HepG2 (cell line): ENCODE measurements around the gene MBD3L3. TPM values are rescaled to one million over a fixed set of nuclear protein-coding genes. Genes with fewer than 3 reads are reported as not detected.

ENCODE experiments used
- CENPT ChIP-seq: sonication (generic); formaldehyde crosslinking; IDR thresholded peaks from 2 replicates; pipeline ENCODE4 v1.8.0; 2022; ENCODE audit warnings: low read depth, mild to moderate bottlenecking, moderate library complexity, missing genetic modification reagents
- ESRRA ChIP-seq: sonication (generic); formaldehyde crosslinking; IDR thresholded peaks from 2 replicates; pipeline ENCODE4 v1.5.1; 2020; ENCODE audit warnings: mild to moderate bottlenecking, low read depth, missing genetic modification reagents
- FOXK1 ChIP-seq: sonication (generic); formaldehyde crosslinking; IDR thresholded peaks from 2 replicates; pipeline ENCODE4 v1.4.0; 2020; ENCODE audit warnings: low read depth, missing genetic modification reagents, borderline replicate concordance
- HNRNPUL1 ChIP-seq: fragments of 200-400 bp; formaldehyde crosslinking; IDR thresholded peaks from 2 replicates; pipeline ENCODE4 v1.6.1; 2017; ENCODE audit warnings: low read depth, mild to moderate bottlenecking, low read length, moderate library complexity
- HOXA3 ChIP-seq: sonication (generic); formaldehyde crosslinking; IDR thresholded peaks from 2 replicates; pipeline ENCODE4 v1.5.0; 2020; ENCODE audit warnings: missing genetic modification reagents
- LCORL ChIP-seq, 2 experiments: fragments of 450-650 bp in 1 of 2; sonication (generic) in 1 of 2; formaldehyde crosslinking in 1 of 2; IDR thresholded peaks; 2 replicates each; pipeline versions ENCODE4 v1.5.0 to v1.6.1; 2017 to 2020; ENCODE audit warnings: antibody characterized with exemption in 1 of 2, missing genetic modification reagents in 1 of 2
- MED8 ChIP-seq: sonication (generic); formaldehyde crosslinking; IDR thresholded peaks from 2 replicates; pipeline ENCODE4 v1.8.1; 2023; ENCODE audit warnings: mild to moderate bottlenecking, missing genetic modification reagents; ENCODE audit not compliant: insufficient replicate concordance
- MXD1 ChIP-seq: sonication (generic); formaldehyde crosslinking; IDR thresholded peaks from 2 replicates; pipeline ENCODE4 v1.4.0; 2020; ENCODE audit warnings: mild to moderate bottlenecking, missing genetic modification reagents
- NONO ChIP-seq, 2 experiments: fragments of 450-650 bp in 1 of 2; sonication (generic) in 1 of 2; formaldehyde crosslinking in 1 of 2; IDR thresholded peaks in 1 of 2; conservative IDR thresholded peaks in 1 of 2; 2 replicates each; pipeline versions ENCODE4 v1.6.1 to v1.8.0; 2017 to 2022; ENCODE audit warnings: mild to moderate bottlenecking in 1 of 2, missing genetic modification reagents in 1 of 2, moderate library complexity in 1 of 2
- NR1H2 ChIP-seq: sonication (generic); formaldehyde crosslinking; IDR thresholded peaks from 2 replicates; pipeline ENCODE4 v1.8.1; 2022; ENCODE audit warnings: low read depth, missing genetic modification reagents, borderline replicate concordance
- PREB ChIP-seq: sonication (generic); formaldehyde crosslinking; IDR thresholded peaks from 2 replicates; pipeline ENCODE4 v1.4.0; 2020; ENCODE audit warnings: missing genetic modification reagents
- RAD51 ChIP-seq: fragments of 450-650 bp; IDR thresholded peaks from 2 replicates; pipeline ENCODE4 v1.6.1; 2016; ENCODE audit warnings: borderline replicate concordance
- REL ChIP-seq: sonication (generic); formaldehyde crosslinking; conservative IDR thresholded peaks from 2 replicates; pipeline ENCODE4 v1.8.0; 2022; ENCODE audit warnings: mild to moderate bottlenecking, missing genetic modification reagents, moderate library complexity
- SATB2 ChIP-seq: sonication (generic); formaldehyde crosslinking; IDR thresholded peaks from 2 replicates; pipeline ENCODE4 v1.5.0; 2020; ENCODE audit warnings: missing genetic modification reagents
- SIX4 ChIP-seq: sonication (generic); formaldehyde crosslinking; IDR thresholded peaks from 2 replicates; pipeline ENCODE4 v1.4.0; 2020; ENCODE audit warnings: missing genetic modification reagents
- SP2 ChIP-seq: sonication (generic); formaldehyde crosslinking; IDR thresholded peaks from 2 replicates; pipeline ENCODE4 v1.5.1; 2020; ENCODE audit warnings: mild to moderate bottlenecking, missing genetic modification reagents
- TGIF2 ChIP-seq: IDR thresholded peaks from 2 replicates; pipeline ENCODE4 v1.6.1; 2016; ENCODE audit warnings: control low read depth, missing compliant biosample characterization
- U2AF1 ChIP-seq: fragments of 200-400 bp; formaldehyde crosslinking; optimal IDR thresholded peaks from 2 replicates; pipeline ENCODE3; 2017; ENCODE audit warnings: mild to moderate bottlenecking, low read depth, low read length
- ZBTB2 ChIP-seq: sonication (generic); formaldehyde crosslinking; IDR thresholded peaks from 2 replicates; pipeline ENCODE4 v1.8.0; 2022; ENCODE audit warnings: low read depth, missing genetic modification reagents
- ZFP36L2 ChIP-seq: sonication (generic); formaldehyde crosslinking; IDR thresholded peaks from 2 replicates; pipeline ENCODE4 v1.4.0; 2020; ENCODE audit warnings: missing genetic modification reagents
- ZFP82 ChIP-seq: sonication (generic); formaldehyde crosslinking; IDR thresholded peaks from 2 replicates; pipeline ENCODE4 v1.5.1; 2020; ENCODE audit warnings: mild to moderate bottlenecking, missing genetic modification reagents, borderline replicate concordance
- ZKSCAN1 ChIP-seq: fragments of 150-350 bp; IDR thresholded peaks from 2 replicates; pipeline ENCODE4 v1.6.1; 2014; ENCODE audit warnings: low read length
- ZNF121 ChIP-seq: sonication (generic); formaldehyde crosslinking; IDR thresholded peaks from 2 replicates; pipeline ENCODE4 v1.5.0; 2020; ENCODE audit warnings: mild to moderate bottlenecking, missing genetic modification reagents
- ZNF136 ChIP-seq: sonication (generic); formaldehyde crosslinking; IDR thresholded peaks from 2 replicates; pipeline ENCODE4 v1.8.1; 2022; ENCODE audit warnings: low read depth, mild to moderate bottlenecking, moderate library complexity, missing genetic modification reagents
- ZNF264 ChIP-seq: sonication (generic); formaldehyde crosslinking; IDR thresholded peaks from 2 replicates; pipeline ENCODE4 v1.4.0; 2020; ENCODE audit warnings: missing genetic modification reagents
- ZNF3 ChIP-seq: IDR thresholded peaks from 2 replicates; pipeline ENCODE4 v1.7.0; 2017; ENCODE audit warnings: inconsistent platforms
- ZNF30 ChIP-seq: sonication (generic); formaldehyde crosslinking; IDR thresholded peaks from 2 replicates; pipeline ENCODE4 v1.5.0; 2020; ENCODE audit warnings: mild to moderate bottlenecking, missing genetic modification reagents
- ZNF749 ChIP-seq: sonication (generic); formaldehyde crosslinking; IDR thresholded peaks from 2 replicates; pipeline ENCODE4 v1.8.0; 2022; ENCODE audit warnings: mild to moderate bottlenecking, missing genetic modification reagents, moderate library complexity, borderline replicate concordance
- ZNF792 ChIP-seq: IDR thresholded peaks from 2 replicates; pipeline ENCODE4 v1.6.1; 2016
- polyA plus RNA-seq, 8 experiments: library from polyadenylated mRNA; depleted of rRNA in 3 of 8; stranded (reverse) in 7 of 8; unstranded in 1 of 8; fragments of >200 nt; fragmentation: Illumina TruSeq in 4 of 8; extraction: Trizol in 4 of 8; gene quantifications; 2 replicates each; pipeline versions ENCODE4 v1.2.1 to v1.2.3, GENCODE V29; 2011 to 2016; ENCODE audit warnings: low read depth in 4 of 8, missing spikeins in 1 of 8, mixed read lengths in 1 of 8; ENCODE audit not compliant: insufficient read depth in 1 of 8
- total RNA-seq, 5 experiments: library from RNA; depleted of rRNA; stranded (reverse); fragments of >200 nt; fragmentation: Illumina TruSeq; extraction: Trizol; gene quantifications; 2 replicates each; pipeline ENCODE4 v1.2.3, GENCODE V29; 2016; ENCODE audit warnings: low read depth in 1 of 5

The MBD3L3 gene
- total and polyA plus RNA-seq, 2 of the 13 experiments (the other 11 are each of a cell fraction or from before 2014, with no cell fraction given): not detected

GRCh38 chr19:7069042-7069903 is 10.8 kb upstream of the MBD3L3 start, which contains the start of gene ZNF557 (continued):
- TF ChIP-seq ZKSCAN1: no peak
- no peak for TF ChIP-seq REL (CRISPR knock-in tag)
- TF ChIP-seq MXD1 (CRISPR knock-in tag): peak; percentile 73
- no peak for TF ChIP-seq ZNF30 (CRISPR knock-in tag)
- peak; percentile 75 for TF ChIP-seq SP2 (CRISPR knock-in tag)
- peak; percentile 24; the same call in 1 of the 2 replicates for TF ChIP-seq LCORL (IDR thresholded peaks at IDR 0.05)
- TF ChIP-seq LCORL (CRISPR knock-in tag; IDR thresholded peaks at IDR 0.05): peak; percentile 72; the same call in 1 of the 2 replicates
- TF ChIP-seq ZNF121 (CRISPR knock-in tag): no peak
- no peak for TF ChIP-seq NONO (IDR thresholded peaks at IDR 0.05)
- TF ChIP-seq NONO (CRISPR knock-in tag; conservative IDR thresholded peaks at IDR 0.05): 0 out of 2 replicates have a peak, but pooled peaks have one; percentile 36
- TF ChIP-seq ZFP36L2: no peak
- peak; percentile 65; the same call in 1 of the 2 replicates for TF ChIP-seq ZNF749 (CRISPR knock-in tag)
- peak; percentile 27; the same call in 1 of the 2 replicates for TF ChIP-seq SIX4
- TF ChIP-seq MED8 (CRISPR knock-in tag): peak; percentile 24
- no peak for TF ChIP-seq RAD51
- TF ChIP-seq ZBTB2 (CRISPR knock-in tag): no peak
- TF ChIP-seq U2AF1: no peak
- 0 out of 2 replicates have a peak, but pooled peaks have one; percentile 27 for TF ChIP-seq ZNF264
- TF ChIP-seq NR1H2 (CRISPR knock-in tag): no peak
- TF ChIP-seq SATB2 (CRISPR knock-in tag): no peak
- peak; percentile 66; the same call in 1 of the 2 replicates for TF ChIP-seq TGIF2 (CRISPR knock-in tag)
- no peak for TF ChIP-seq ESRRA
- no peak for TF ChIP-seq ZNF792
- TF ChIP-seq HOXA3: 0 out of 2 replicates have a peak, but pooled peaks have one; percentile 46
- peak; percentile 65; the same call in 1 of the 2 replicates for TF ChIP-seq FOXK1 (CRISPR knock-in tag)
- no peak for TF ChIP-seq PREB (CRISPR knock-in tag)
- TF ChIP-seq CENPT (CRISPR knock-in tag): no peak
- no peak; the same call in 1 of the 2 replicates for TF ChIP-seq ZNF136
- TF ChIP-seq ZFP82 (CRISPR knock-in tag): no peak
- TF ChIP-seq ZNF3 (CRISPR knock-in tag): no peak
- TF ChIP-seq HNRNPUL1: no peak
